ENCODE results near the gene POU2AF1. TPM values are rescaled to one million over a fixed set of nuclear protein-coding genes. Genes with fewer than 3 reads are reported as not detected.
A peak's percentile ranks its signal among the peaks of the same experiment; 100 is the strongest.

Gene POU2AF1
- total and polyA plus RNA-seq, 2 of the 13 experiments (the other 11 are each of a cell fraction or from before 2014, with no cell fraction given), result 1.9 to 3.6 TPM

GRCh38 chr11:111422494-111423249 lies 43.6 kb upstream of the POU2AF1 start (continued):
- TF ChIP-seq CBFB (CRISPR knock-in tag; IDR thresholded peaks at IDR 0.05) (peak; percentile 73; the same call in 1 of the 2 replicates), ZNF766 (CRISPR knock-in tag; IDR thresholded peaks at IDR 0.05; ENCODE audit: borderline replicate concordance) (0 out of 2 replicates have a peak, but pooled peaks have one; percentile 41), ZNF530 (CRISPR knock-in tag; IDR thresholded peaks at IDR 0.05; ENCODE audit: low read depth) (no peak), RFX5 (IDR thresholded peaks at IDR 0.05; ENCODE audit: low read depth, low read length) (0 out of 2 replicates have a peak, but pooled peaks have one; percentile 31), CREB1 (IDR thresholded peaks at IDR 0.05) (no peak), CREB1 (CRISPR knock-in tag; IDR thresholded peaks at IDR 0.05) (0 out of 2 replicates have a peak, but pooled peaks have one; percentile 36), SNAI1 (CRISPR knock-in tag; IDR thresholded peaks at IDR 0.05; ENCODE audit: borderline replicate concordance) (peak; percentile 82; the same call in 1 of the 2 replicates), UBTF (CRISPR knock-in tag; IDR thresholded peaks at IDR 0.05) (no peak; the same call in 1 of the 2 replicates), MYC (CRISPR knock-in tag; IDR thresholded peaks at IDR 0.05; ENCODE audit: borderline replicate concordance) (peak; percentile 50; the same call in 1 of the 2 replicates), TRAFD1 (CRISPR knock-in tag; IDR thresholded peaks at IDR 0.05; ENCODE audit: borderline replicate concordance) (no peak), NFYC (CRISPR knock-in tag; IDR thresholded peaks at IDR 0.05) (0 out of 2 replicates have a peak, but pooled peaks have one; percentile 35), ZFP36 (IDR thresholded peaks at IDR 0.05; ENCODE audit: borderline replicate concordance, low read depth, low read length, partially characterized antibody) (no peak), ZHX1 (CRISPR knock-in tag; IDR thresholded peaks at IDR 0.05; ENCODE audit: low read depth) (no peak), ZNF256 (CRISPR knock-in tag; conservative IDR thresholded peaks at IDR 0.05) (no peak)
- TF ChIP-seq, protein P1, sequence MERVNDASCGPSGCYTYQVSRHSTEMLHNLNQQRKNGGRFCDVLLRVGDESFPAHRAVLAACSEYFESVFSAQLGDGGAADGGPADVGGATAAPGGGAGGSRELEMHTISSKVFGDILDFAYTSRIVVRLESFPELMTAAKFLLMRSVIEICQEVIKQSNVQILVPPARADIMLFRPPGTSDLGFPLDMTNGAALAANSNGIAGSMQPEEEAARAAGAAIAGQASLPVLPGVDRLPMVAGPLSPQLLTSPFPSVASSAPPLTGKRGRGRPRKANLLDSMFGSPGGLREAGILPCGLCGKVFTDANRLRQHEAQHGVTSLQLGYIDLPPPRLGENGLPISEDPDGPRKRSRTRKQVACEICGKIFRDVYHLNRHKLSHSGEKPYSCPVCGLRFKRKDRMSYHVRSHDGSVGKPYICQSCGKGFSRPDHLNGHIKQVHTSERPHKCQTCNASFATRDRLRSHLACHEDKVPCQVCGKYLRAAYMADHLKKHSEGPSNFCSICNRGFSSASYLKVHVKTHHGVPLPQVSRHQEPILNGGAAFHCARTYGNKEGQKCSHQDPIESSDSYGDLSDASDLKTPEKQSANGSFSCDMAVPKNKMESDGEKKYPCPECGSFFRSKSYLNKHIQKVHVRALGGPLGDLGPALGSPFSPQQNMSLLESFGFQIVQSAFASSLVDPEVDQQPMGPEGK (CRISPR knock-in tag; IDR thresholded peaks at IDR 0.05), result peak; percentile 58; the same call in 1 of the 2 replicates
- TF ChIP-seq, protein P2, sequence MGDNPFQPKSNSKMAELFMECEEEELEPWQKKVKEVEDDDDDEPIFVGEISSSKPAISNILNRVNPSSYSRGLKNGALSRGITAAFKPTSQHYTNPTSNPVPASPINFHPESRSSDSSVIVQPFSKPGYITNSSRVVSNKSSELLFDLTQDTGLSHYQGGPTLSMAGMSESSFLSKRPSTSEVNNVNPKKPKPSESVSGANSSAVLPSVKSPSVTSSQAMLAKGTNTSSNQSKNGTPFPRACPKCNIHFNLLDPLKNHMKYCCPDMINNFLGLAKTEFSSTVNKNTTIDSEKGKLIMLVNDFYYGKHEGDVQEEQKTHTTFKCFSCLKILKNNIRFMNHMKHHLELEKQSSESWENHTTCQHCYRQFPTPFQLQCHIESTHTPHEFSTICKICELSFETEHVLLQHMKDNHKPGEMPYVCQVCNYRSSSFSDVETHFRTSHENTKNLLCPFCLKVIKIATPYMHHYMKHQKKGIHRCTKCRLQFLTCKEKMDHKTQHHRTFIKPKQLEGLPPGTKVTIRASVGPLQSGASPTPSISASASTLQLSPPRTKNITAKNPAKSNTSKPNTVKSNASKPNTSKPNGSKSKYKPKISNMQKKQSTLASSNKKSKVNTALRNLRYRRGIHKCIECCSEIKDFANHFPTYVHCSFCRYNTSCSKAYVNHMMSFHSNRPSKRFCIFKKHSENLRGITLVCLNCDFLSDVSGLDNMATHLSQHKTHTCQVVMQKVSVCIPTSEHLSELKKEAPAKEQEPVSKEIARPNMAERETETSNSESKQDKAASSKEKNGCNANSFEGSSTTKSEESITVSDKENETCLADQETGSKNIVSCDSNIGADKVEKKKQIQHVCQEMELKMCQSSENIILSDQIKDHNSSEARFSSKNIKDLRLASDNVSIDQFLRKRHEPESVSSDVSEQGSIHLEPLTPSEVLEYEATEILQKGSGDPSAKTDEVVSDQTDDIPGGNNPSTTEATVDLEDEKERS (CRISPR knock-in tag; IDR thresholded peaks at IDR 0.05), result peak; percentile 86
